Adrenal gland (tissue), 12 donors: ENCODE measurements around the gene PNPLA2. TPM values are rescaled to one million over a fixed set of nuclear protein-coding genes. Genes with fewer than 3 reads are reported as not detected.

Source experiments
- DNase-seq, 7 donors: peaks; one replicate each; pipeline ENCODE4 v3.0.0-alpha.2; 2019 to 2020
- H3K27ac ChIP-seq, 5 donors: fragments of 200-600 bp; sonication (generic) in 4 of 5; 1 replicate in 3 of 5; 2 replicates in 2 of 5; pipeline versions ENCODE4 v1.5.1 to v1.8.0; 2016 to 2020; ENCODE audit warnings: mild to moderate bottlenecking in 1 of 5
- H3K27me3 ChIP-seq: fragments of 200-600 bp; 2 replicates; pipeline ENCODE4 v1.8.0; 2021
- H3K36me3 ChIP-seq, 2 donors: fragments of 200-600 bp; replicated peaks in 1 of 2; 1 replicate in 1 of 2; 2 replicates in 1 of 2; pipeline versions ENCODE4 v1.5.1 to v1.8.0; 2018 to 2022
- H3K4me1 ChIP-seq, 2 donors: fragments of 200-600 bp; replicated peaks in 1 of 2; 1 replicate in 1 of 2; 2 replicates in 1 of 2; pipeline versions ENCODE4 v1.5.1 to v1.8.0; 2018 to 2021
- H3K4me3 ChIP-seq, 4 donors: fragments of 200-600 bp; sonication (generic) in 3 of 4; one replicate each; pipeline ENCODE4 v1.5.1; 2016 to 2018
- H3K9me3 ChIP-seq, 3 donors: fragments of 200-600 bp; sonication (generic) in 1 of 3; replicated peaks in 1 of 3; 1 replicate in 2 of 3; 2 replicates in 1 of 3; pipeline versions ENCODE4 v1.5.1 to v1.8.0; 2016 to 2021
- CTCF ChIP-seq, 6 experiments: fragments of 450-650 bp in 4 of 6; fragments of 200-600 bp in 2 of 6; sonication (generic) in 1 of 6; IDR thresholded peaks; 1 replicate in 5 of 6; 2 replicates in 1 of 6; pipeline versions ENCODE4 v1.5.1 to v1.8.0; 2016 to 2021; ENCODE audit warnings: antibody characterized with exemption in 6 of 6, mild to moderate bottlenecking in 2 of 6, moderate library complexity in 1 of 6
- POLR2A ChIP-seq, 2 donors: fragments of 450-650 bp; IDR thresholded peaks; one replicate each; pipeline ENCODE4 v1.6.1; 2017; ENCODE audit warnings: antibody characterized with exemption in 2 of 2, mild to moderate bottlenecking in 2 of 2, moderate library complexity in 1 of 2
- WGBS, 4 donors: extraction: QIAGEN DNeasy Blood & Tissue Kit in 2 of 4; methylation state at CpG; one replicate each; pipeline versions ENCODE4 v1.1.5 to v1.1.7; 2013 to 2017; 5-methylcytosine and 5-hydroxymethylcytosine counted together
- intact Hi-C, 2 donors: fragments of 100-400 bp; cut with DNase I; formaldehyde crosslinking; loops; one replicate each; pipeline versions ENCODE4 v1.14.1 to v1.15.0; 2022 to 2023
- polyA plus RNA-seq, 3 donors: library from polyadenylated mRNA; stranded (reverse); fragments of 200-250 nt in 2 of 3; fragments of 350-450 nt in 1 of 3; fragmentation: Illumina TruSeq in 1 of 3; extraction: RNeasy Lipid Tissue Mini Kit (QIAGEN cat#74804) in 1 of 3; gene quantifications; one replicate each; pipeline ENCODE4 v1.2.3, GENCODE V29; 2013 to 2014
- total RNA-seq, 9 donors: library from RNA; depleted of rRNA in 4 of 9; stranded (reverse); fragments of >200 nt in 4 of 9; fragments of 120-200 nt in 1 of 9; fragmentation: NEBNext Ultra II Directional in 1 of 9; extraction: Animal tissue kit (Norgen Biotek cat#: 25700) in 1 of 9; gene quantifications; one replicate each; pipeline versions ENCODE4 v1.1.0 to v1.2.4, GENCODE V29; 2013 to 2023
- donor health status: healthy with polysubstance abuse.
- donor health status: Bipolar disorder and iron deficiency.
- donor health status: DM: yes; HTN: yes; CAD: no.
- donor health status: DM: no; HTN: no; CAD: no.
- donor health status: DM: no; HTN: no; CAD: no.
- donor health status: DM: yes; HTN: yes; CAD: no.

Gene PNPLA2
- total and polyA plus RNA-seq, 12 donors: 24.1 to 403 (median 124) TPM

GRCh38 chr11:811446-812245 lies 7.1 kb upstream of the PNPLA2 start:
- Histone ChIP-seq H3K9me3 (no peaks in the 10 kb centered on the region), H3K27ac (peak overlapping the region in 2 of 5 donors; percentile 58 to 98), H3K4me3 (no peak overlapping the region), H3K4me1 (peaks cover 20 to 27% of the 10 kb centered on the region in 2 donors), H3K27me3 (no peaks in the 10 kb centered on the region), H3K36me3 (peaks cover 0 to 26% of the 10 kb centered on the region in 2 donors)
- DNase-seq: no peak
- intact Hi-C loops: no loop called here
- no peak for TF ChIP-seq POLR2A (IDR thresholded peaks at IDR 0.05)
- TF ChIP-seq CTCF (IDR thresholded peaks at IDR 0.05): no peak
- 59 to 79% (median 69%) methylated on average over 10 to 14 of the region's 14 CpGs for WGBS, 4 donors

- 63 to 89% (median 80%) methylated on average over 3 of the region's 3 CpGs for WGBS, 4 donors
- TF ChIP-seq POLR2A (IDR thresholded peaks at IDR 0.05) (no peak), CTCF (IDR thresholded peaks at IDR 0.05) (no peak)
- Histone ChIP-seq H3K36me3 (peaks cover 0 to 26% of the 10 kb centered on the region in 2 donors), H3K27me3 (no peaks in the 10 kb centered on the region), H3K4me1 (peaks cover 20 to 27% of the 10 kb centered on the region in 2 donors), H3K9me3 (no peaks in the 10 kb centered on the region), H3K4me3 (no peak overlapping the region), H3K27ac (no peak overlapping the region)
- no peak for DNase-seq
- intact Hi-C loops: no loop called here
Measured at GRCh38 chr11:812390-812789, 6.3 kb upstream of the PNPLA2 start.

- no peaks in the 10 kb centered on the region for H3K9me3 ChIP-seq
- no peak overlapping the region for H3K4me3 ChIP-seq
- TF ChIP-seq POLR2A (IDR thresholded peaks at IDR 0.05) (no peak), CTCF (IDR thresholded peaks at IDR 0.05) (no peak)
- H3K27ac ChIP-seq: no peak overlapping the region
- H3K36me3 ChIP-seq: peaks cover 0 to 26% of the 10 kb centered on the region in 2 donors
- intact Hi-C loops: no loop called here
- DNase-seq: no peak
- WGBS, 4 donors: 88 to 91% (median 89%) methylated on average over 6 of the region's 6 CpGs
- peaks cover 20 to 27% of the 10 kb centered on the region in 2 donors for H3K4me1 ChIP-seq
- H3K27me3 ChIP-seq: no peaks in the 10 kb centered on the region
Measured at GRCh38 chr11:813072-813455, 5.7 kb upstream of the PNPLA2 start.

GRCh38 chr11:813456-814096 lies 5.1 kb upstream of the PNPLA2 start:
- peaks cover 0 to 26% of the 10 kb centered on the region in 2 donors for H3K36me3 ChIP-seq
- peaks cover 17 to 23% of the 10 kb centered on the region in 2 donors for H3K4me1 ChIP-seq
- H3K27ac ChIP-seq: no peak overlapping the region
- WGBS, 4 donors: 81 to 90% (median 86%) methylated on average over 6 to 9 of the region's 9 CpGs
- intact Hi-C loops: no loop called here
- H3K27me3 ChIP-seq: no peaks in the 10 kb centered on the region
- no peak for TF ChIP-seq POLR2A (IDR thresholded peaks at IDR 0.05)
- no peak for TF ChIP-seq CTCF (IDR thresholded peaks at IDR 0.05)
- no peak for DNase-seq
- H3K4me3 ChIP-seq: no peak overlapping the region
- no peaks in the 10 kb centered on the region for H3K9me3 ChIP-seq
